HepG2 (cell line): ENCODE results near the gene SERTAD2. TPM values are rescaled to one million over a fixed set of nuclear protein-coding genes. Genes with fewer than 3 reads are reported as not detected.

Experiments
- ATAC-seq: fragments of 200-7000 bp; cut with Tn5 transposase; 3 replicates; pipeline ENCODE4 v1.9.1; 2020; ENCODE audit warnings: mild to moderate bottlenecking, moderate library complexity
- BruUV-seq: library from RNA; stranded (reverse); fragments of 400-500 nt; replicated peaks from 2 replicates; lab custom pipeline; 2021; lab: Mats Ljungman, UMichigan
- CTCF ChIA-PET: fragments of 300-600 bp; formaldehyde crosslinking; extraction: SDS; loops from one replicate; lab custom pipeline; 2021; ENCODE audit warnings: low total read pairs, inconsistent platforms, low intra/inter-chr PET ratio; lab: Yijun Ruan, JAX
- POLR2A ChIA-PET: fragments of 350-600 bp; sonication (Branson Sonifier 250); formaldehyde crosslinking; loops from one replicate; lab custom pipeline; 2020; ENCODE audit warnings: antibody characterized with exemption, inconsistent platforms; lab: Yijun Ruan, JAX
- DNase-seq: peaks from one replicate; pipeline ENCODE4 v3.0.0-alpha.2; 2015; ENCODE audit warnings: low spot score
- FAIRE-seq: peaks from 3 replicates; lab custom pipeline; 2011; peaks lifted over from hg19 to GRCh38; lab: Jason Lieb, UNC
- H2AFZ ChIP-seq: one replicate; pipeline ENCODE4 v1.6.1; 2011; ENCODE audit warnings: low read length, inconsistent platforms
- H3K27ac ChIP-seq: fragments of 300-600 bp; 3 replicates; pipeline ENCODE4 v1.8.0; 2011; ENCODE audit warnings: mixed run types, mild to moderate bottlenecking, mixed read lengths, low read length, inconsistent platforms; ENCODE audit not compliant: insufficient read depth; ENCODE audit errors: extremely low read length
- H3K27me3 ChIP-seq, 2 experiments: fragments of 200-600 bp in 1 of 2; 2 replicates in 1 of 2; 3 replicates in 1 of 2; pipeline versions ENCODE4 v1.6.0 to v1.8.0; 2011; ENCODE audit warnings: low read length in 2 of 2, mild to moderate bottlenecking in 2 of 2, moderate library complexity in 2 of 2, inconsistent platforms in 1 of 2; ENCODE audit not compliant: insufficient read depth in 2 of 2, control insufficient read depth in 1 of 2
- H3K36me3 ChIP-seq, 2 experiments: fragments of 200-600 bp in 1 of 2; replicated peaks in 1 of 2; 2 replicates in 1 of 2; 3 replicates in 1 of 2; pipeline versions ENCODE4 v1.5.1 to v1.8.0; 2011; ENCODE audit warnings: low read length in 2 of 2, inconsistent platforms in 1 of 2; ENCODE audit not compliant: insufficient read depth in 2 of 2, control insufficient read depth in 1 of 2
- H3K4me1 ChIP-seq: 2 replicates; pipeline ENCODE4 v1.5.1; 2012; ENCODE audit warnings: low read length, inconsistent platforms; ENCODE audit not compliant: insufficient read depth
- H3K4me2 ChIP-seq: 2 replicates; pipeline ENCODE4 v1.6.0; 2011; ENCODE audit warnings: low read depth, low read length, inconsistent platforms
- H3K4me3 ChIP-seq, 3 experiments: fragments of 200-600 bp in 1 of 3; sonication (generic), shearing (Covaris generic) in 1 of 3; replicated peaks in 1 of 3; 2 replicates each; pipeline ENCODE4 v1.5.1; 2011 to 2016; ENCODE audit warnings: low read length in 3 of 3, inconsistent platforms in 2 of 3, low read depth in 2 of 3, mild to moderate bottlenecking in 2 of 3, control low read depth in 1 of 3, mixed read lengths in 1 of 3; ENCODE audit not compliant: insufficient read depth in 1 of 3
- H3K79me2 ChIP-seq: one replicate; pipeline ENCODE4 v1.6.1; 2011; ENCODE audit warnings: low read length, inconsistent platforms; ENCODE audit not compliant: insufficient read depth
- H3K9ac ChIP-seq: 2 replicates; pipeline ENCODE4 v1.6.0; 2011; ENCODE audit warnings: mild to moderate bottlenecking, low read depth, low read length, inconsistent platforms; ENCODE audit not compliant: insufficient read depth
- H3K9me3 ChIP-seq: 2 replicates; pipeline ENCODE4 v1.5.1; 2012; ENCODE audit warnings: mild to moderate bottlenecking, low read length
- H4K20me1 ChIP-seq: 2 replicates; pipeline ENCODE4 v1.6.0; 2011; ENCODE audit warnings: inconsistent platforms, mild to moderate bottlenecking, low read length, moderate library complexity; ENCODE audit not compliant: insufficient read depth
- DDIT3 ChIP-seq: sonication (generic); formaldehyde crosslinking; IDR thresholded peaks from 2 replicates; pipeline ENCODE4 v1.4.0; 2020; ENCODE audit warnings: mild to moderate bottlenecking, missing genetic modification reagents
- MED1 ChIP-seq: sonication (generic); formaldehyde crosslinking; IDR thresholded peaks from 2 replicates; pipeline ENCODE4 v1.4.0; 2020; ENCODE audit warnings: missing genetic modification reagents
- MLLT10 ChIP-seq: sonication (generic); formaldehyde crosslinking; IDR thresholded peaks from 2 replicates; pipeline ENCODE4 v1.4.0; 2020; ENCODE audit warnings: missing genetic modification reagents
- NFE2L1 ChIP-seq: sonication (generic); formaldehyde crosslinking; IDR thresholded peaks from 2 replicates; pipeline ENCODE4 v1.4.0; 2020; ENCODE audit warnings: missing genetic modification reagents, mild to moderate bottlenecking, borderline replicate concordance
- NFYB ChIP-seq: sonication (generic); formaldehyde crosslinking; IDR thresholded peaks from 2 replicates; pipeline ENCODE4 v1.4.0; 2020; ENCODE audit warnings: missing genetic modification reagents
- PBX2 ChIP-seq: IDR thresholded peaks from 2 replicates; pipeline ENCODE4 v1.6.1; 2016; ENCODE audit warnings: control low read depth
- TFE3 ChIP-seq: IDR thresholded peaks from 2 replicates; pipeline ENCODE4 v1.6.1; 2016
- TP53 ChIP-seq: sonication (generic); formaldehyde crosslinking; conservative IDR thresholded peaks from 2 replicates; pipeline ENCODE4 v1.4.0; 2020; ENCODE audit warnings: missing genetic modification reagents
- U2AF1 ChIP-seq: fragments of 200-400 bp; formaldehyde crosslinking; optimal IDR thresholded peaks from 2 replicates; pipeline ENCODE3; 2017; ENCODE audit warnings: mild to moderate bottlenecking, low read depth, low read length
- ZNF224 ChIP-seq: sonication (generic); formaldehyde crosslinking; IDR thresholded peaks from 2 replicates; pipeline ENCODE4 v1.5.0; 2020; ENCODE audit warnings: mild to moderate bottlenecking, missing genetic modification reagents
- ZNF225 ChIP-seq: sonication (generic); formaldehyde crosslinking; IDR thresholded peaks from 2 replicates; pipeline ENCODE4 v1.4.0; 2020; ENCODE audit warnings: mild to moderate bottlenecking, missing genetic modification reagents
- ZNF800 ChIP-seq: sonication (generic); formaldehyde crosslinking; IDR thresholded peaks from 2 replicates; pipeline ENCODE4 v1.4.0; 2020; ENCODE audit warnings: missing genetic modification reagents
- WGBS: methylation state at CpG from one replicate; pipeline ENCODE4 v1.1.6; 2017; ENCODE audit warnings: low lambda C conversion rate; 5-methylcytosine and 5-hydroxymethylcytosine counted together
- in situ Hi-C: cut with HindIII; loops from 2 replicates; pipeline ENCODE4 v1.10.0; 2017; ENCODE audit warnings: low pct_unique_long_range_greater_than_20kb; ENCODE audit not compliant: extremely low pct_ligation_motif_present
- intact Hi-C: fragments of 100-400 bp; cut with micrococcal nuclease; formaldehyde crosslinking; loops from one replicate; pipeline ENCODE4 v1.10.0; 2022; ENCODE audit not compliant: unreplicated experiment
- polyA plus RNA-seq, 8 experiments: library from polyadenylated mRNA; depleted of rRNA in 3 of 8; stranded (reverse) in 7 of 8; unstranded in 1 of 8; fragments of >200 nt; fragmentation: Illumina TruSeq in 4 of 8; extraction: Trizol in 4 of 8; gene quantifications; 2 replicates each; pipeline versions ENCODE4 v1.2.1 to v1.2.3, GENCODE V29; 2011 to 2016; ENCODE audit warnings: low read depth in 4 of 8, missing spikeins in 1 of 8, mixed read lengths in 1 of 8; ENCODE audit not compliant: insufficient read depth in 1 of 8
- total RNA-seq, 5 experiments: library from RNA; depleted of rRNA; stranded (reverse); fragments of >200 nt; fragmentation: Illumina TruSeq; extraction: Trizol; gene quantifications; 2 replicates each; pipeline ENCODE4 v1.2.3, GENCODE V29; 2016; ENCODE audit warnings: low read depth in 1 of 5
- TF ChIP-seq, protein P1 (sequence below): sonication (generic); IDR thresholded peaks from 2 replicates; pipeline ENCODE4 v1.6.1; 2016; ENCODE audit warnings: low read depth, borderline replicate concordance

SERTAD2 gene
- total and polyA plus RNA-seq, 2 of the 13 experiments (the other 11 are each of a cell fraction or from before 2014, with no cell fraction given), result 6.7 to 22.6 TPM

DNA sequence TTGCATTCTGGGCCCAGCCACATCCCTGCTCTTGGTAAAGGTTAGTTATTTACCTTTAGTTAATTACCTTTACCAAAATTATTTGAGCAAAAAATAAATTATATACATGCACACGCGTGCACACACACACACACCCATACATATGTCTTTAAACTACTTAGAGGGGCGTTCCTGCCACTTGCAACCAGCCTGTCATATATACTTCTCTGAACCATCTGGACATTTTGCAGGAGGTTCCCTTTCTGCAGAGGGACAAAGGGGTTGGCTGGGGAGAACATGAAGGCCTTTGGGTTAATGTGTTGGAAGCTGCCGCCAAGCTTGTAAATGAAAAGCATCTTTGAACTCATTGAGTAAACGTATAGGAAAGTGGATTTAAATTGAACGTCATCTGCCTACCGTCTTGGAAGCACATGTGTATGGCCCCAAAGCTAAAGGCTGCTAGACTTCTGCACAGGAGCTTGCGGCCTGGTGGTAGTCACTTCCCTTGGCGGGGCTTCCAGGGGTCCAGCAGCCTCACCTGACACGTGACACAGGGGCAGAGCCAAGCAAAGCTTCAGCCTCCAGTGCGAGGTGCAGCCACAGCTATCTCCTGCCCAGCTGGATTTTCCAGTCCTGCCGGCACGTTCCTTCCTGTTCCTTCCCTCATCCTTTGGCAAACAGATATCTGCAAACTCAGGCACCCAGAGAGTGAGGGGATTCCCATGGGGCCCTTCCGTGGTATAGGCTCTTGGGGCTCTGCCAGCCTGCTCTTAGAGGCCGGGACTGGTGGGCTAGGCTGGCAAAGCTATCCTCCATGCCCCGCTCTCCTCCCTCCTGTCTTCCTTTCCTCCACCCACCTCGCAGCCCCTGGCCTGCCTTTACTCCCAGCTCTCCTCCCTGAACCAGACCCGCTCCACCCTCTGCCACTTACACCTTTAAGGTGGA is 46.1 kb downstream of the SERTAD2 start (continued):
- TF ChIP-seq, protein P1, sequence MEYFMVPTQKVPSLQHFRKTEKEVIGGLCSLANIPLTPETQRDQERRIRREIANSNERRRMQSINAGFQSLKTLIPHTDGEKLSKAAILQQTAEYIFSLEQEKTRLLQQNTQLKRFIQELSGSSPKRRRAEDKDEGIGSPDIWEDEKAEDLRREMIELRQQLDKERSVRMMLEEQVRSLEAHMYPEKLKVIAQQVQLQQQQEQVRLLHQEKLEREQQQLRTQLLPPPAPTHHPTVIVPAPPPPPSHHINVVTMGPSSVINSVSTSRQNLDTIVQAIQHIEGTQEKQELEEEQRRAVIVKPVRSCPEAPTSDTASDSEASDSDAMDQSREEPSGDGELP, result peak; percentile 11; the same call in 1 of the 2 replicates

- peaks cover 5% of the 10 kb centered on the region; the same call in 1 of the 2 replicates for H3K9me3 ChIP-seq
- H2AFZ ChIP-seq, result peak overlapping the region; percentile 74
- intact Hi-C loops (loop anchor here (5.0 kb wide), 1 partner anchor 41 kb away; no protein-coding TSS in a partner anchor), in situ Hi-C loops (loop anchor here (25.0 kb wide), 1 partner anchor 956 kb away; no protein-coding TSS in a partner anchor)
- FAIRE-seq, result peak; percentile 86
- no peaks in the 10 kb centered on the region for H3K27me3 ChIP-seq
- DNase-seq, result peak; percentile 76
- peak overlapping the region; percentile 89 for H3K4me2 ChIP-seq
- 12% methylated on average over 19 of the region's 21 CpGs for WGBS
- BruUV-seq, result TSS peak; percentile 63
- peak overlapping the region; percentile 42 to 66 (median 57) for H3K4me3 ChIP-seq
- H3K4me1 ChIP-seq, result peaks cover 30% of the 10 kb centered on the region
- H3K9ac ChIP-seq, result peak overlapping the region; percentile 51
- ChIA-PET CTCF (no interaction called here), POLR2A (interaction anchor here (1.0 to 3.2 kb wide), 5 partner anchors 23 to 621 kb away, joined by 3 to 19 read pairs (median 7); partner anchors contain the start of genes ACTR2 and SERTAD2)
- H3K27ac ChIP-seq, result peak overlapping the region; percentile 24
- H3K79me2 ChIP-seq, result no peaks in the 10 kb centered on the region
- ATAC-seq, result peak; percentile 89
- H4K20me1 ChIP-seq, result no peaks in the 10 kb centered on the region
- H3K36me3 ChIP-seq, result no peaks in the 10 kb centered on the region
- TF ChIP-seq ZNF800, result peak; percentile 67; the same call in 1 of the 2 replicates
- TF ChIP-seq TP53, result no peak
- TF ChIP-seq MED1 (CRISPR knock-in tag), result 0 out of 2 replicates have a peak, but pooled peaks have one; percentile 32
- no peak for TF ChIP-seq ZNF224
- no peak for TF ChIP-seq PBX2 (CRISPR knock-in tag)
- no peak for TF ChIP-seq DDIT3
- no peak for TF ChIP-seq NFE2L1 (CRISPR knock-in tag)
- peak; percentile 85 for TF ChIP-seq NFYB (CRISPR knock-in tag)
- no peak for TF ChIP-seq TFE3 (CRISPR knock-in tag)
- no peak for TF ChIP-seq ZNF225 (CRISPR knock-in tag)
- no peak for TF ChIP-seq U2AF1
- no peak for TF ChIP-seq MLLT10 (CRISPR knock-in tag)
Observed at GRCh38 chr2:64606479-64607363, 47.0 kb downstream of the SERTAD2 start.
